Measurements from ENCODE around the gene MATCAP1.
A peak's percentile ranks its signal among the peaks of the same experiment; 100 is the strongest.

- TF ChIP-seq CTCF (IDR thresholded peaks at IDR 0.05) (peak in 1 of 7 experiments; percentile 1), POLR2A (IDR thresholded peaks at IDR 0.05) (no peak)
Observed at GRCh38 chr16:67185651-67186134, 1.9 kb upstream of the MATCAP1 start.

Measured in body of pancreas (tissue), 4 donors.